Small intestine (tissue), 7 donors: Measurements from ENCODE around the gene NDUFAF2. TPM values are rescaled to one million over a fixed set of nuclear protein-coding genes. Genes with fewer than 3 reads are reported as not detected.
"Not testable (repeated sequence)": the region's sequence is repeated elsewhere in the genome, so short reads cannot be mapped to it uniquely, and the experiment has no call there.

Experiments used
- DNase-seq, 2 donors: peaks; one replicate each; pipeline versions ENCODE4 v3.0.0 to v3.0.0-alpha.2; 2013
- FAIRE-seq: peaks from 2 replicates; lab custom pipeline; 2012; peaks lifted over from hg19 to GRCh38; lab: Jason Lieb, UNC
- H3K27ac ChIP-seq, 3 donors: one replicate each; pipeline ENCODE4 v1.5.1; 2013; ENCODE audit warnings: low read length in 2 of 3, mild to moderate bottlenecking in 2 of 3, control low read depth in 1 of 3, inconsistent platforms in 1 of 3, low read depth in 1 of 3, moderate library complexity in 1 of 3
- H3K27me3 ChIP-seq, 3 donors: one replicate each; pipeline ENCODE4 v1.6.1; 2013; ENCODE audit warnings: low read length in 3 of 3, inconsistent platforms in 1 of 3; ENCODE audit not compliant: control insufficient read depth in 3 of 3, insufficient read depth in 3 of 3
- H3K36me3 ChIP-seq, 3 donors: one replicate each; pipeline ENCODE4 v1.6.1; 2013; ENCODE audit warnings: low read length in 3 of 3, inconsistent platforms in 1 of 3, low read depth in 1 of 3, mild to moderate bottlenecking in 1 of 3, moderate library complexity in 1 of 3; ENCODE audit not compliant: control insufficient read depth in 3 of 3, insufficient read depth in 2 of 3
- H3K4me1 ChIP-seq, 3 donors: one replicate each; pipeline ENCODE4 v1.6.1; 2013; ENCODE audit warnings: low read length in 2 of 3, inconsistent platforms in 1 of 3, low read depth in 1 of 3, mild to moderate bottlenecking in 1 of 3, moderate library complexity in 1 of 3; ENCODE audit not compliant: control insufficient read depth in 3 of 3, insufficient read depth in 2 of 3
- H3K4me3 ChIP-seq, 3 donors: one replicate each; pipeline ENCODE4 v1.5.1; 2013; ENCODE audit warnings: low read length in 3 of 3, control low read depth in 1 of 3, inconsistent platforms in 1 of 3, low read depth in 1 of 3, mild to moderate bottlenecking in 1 of 3, moderate library complexity in 1 of 3
- H3K9me3 ChIP-seq, 2 donors: one replicate each; pipeline ENCODE4 v1.6.1; 2013; ENCODE audit warnings: low read depth in 1 of 2, low read length in 1 of 2; ENCODE audit not compliant: control insufficient read depth in 2 of 2, insufficient read depth in 1 of 2
- WGBS, 3 donors: extraction: QIAGEN DNeasy Blood & Tissue Kit; methylation state at CpG; one replicate each; pipeline ENCODE4 v1.1.7; 2013; 5-methylcytosine and 5-hydroxymethylcytosine counted together
- polyA plus RNA-seq, 4 donors: library from polyadenylated mRNA; stranded (reverse) in 3 of 4; unstranded in 1 of 4; fragments of 200-250 nt in 3 of 4; fragments of 120-200 nt in 1 of 4; gene quantifications; one replicate each; pipeline versions ENCODE4 v1.2.1 to v1.2.3, GENCODE V29; 2013
- donor health status: healthy with polysubstance abuse.
- donor health status: control.
- donor health status: control.
- donor health status: Bipolar disorder and iron deficiency.
- donor health status: healthy.

The NDUFAF2 gene
- polyA plus RNA-seq, 4 donors = 27.6 to 60.3 (median 38.3) TPM

GRCh38 chr5:61085885-61086284 is 140.9 kb downstream of the NDUFAF2 start:
- FAIRE-seq (no peak), DNase-seq (no peak)
- Histone ChIP-seq H3K36me3 (peaks cover 0 to 2% (median 0%) of the 10 kb centered on the region in 3 donors), H3K4me1 (no peaks in the 10 kb centered on the region), H3K27me3 (no peaks in the 10 kb centered on the region), H3K9me3 (peaks cover 0 to 4% of the 10 kb centered on the region in 2 donors), H3K27ac (no peak overlapping the region), H3K4me3 (no peak overlapping the region)
- 95 to 97% (median 96%) methylated on average over 1 of the region's 1 CpG for WGBS, 3 donors

GRCh38 chr5:61087921-61088320 is 142.9 kb downstream of the NDUFAF2 start:
- peaks cover 0 to 2% (median 0%) of the 10 kb centered on the region in 3 donors for H3K36me3 ChIP-seq
- H3K4me1 ChIP-seq = no peaks in the 10 kb centered on the region
- no peak for DNase-seq
- 48 to 49% (median 48%) methylated on average over 2 of the region's 2 CpGs for WGBS, 3 donors
- H3K4me3 ChIP-seq = no peak overlapping the region
- H3K9me3 ChIP-seq = peaks cover 0 to 4% of the 10 kb centered on the region in 2 donors
- H3K27me3 ChIP-seq = no peaks in the 10 kb centered on the region
- no peak for FAIRE-seq
- no peak overlapping the region for H3K27ac ChIP-seq

GRCh38 chr5:61089351-61089750 is 144.3 kb downstream of the NDUFAF2 start:
- no peaks in the 10 kb centered on the region for H3K4me1 ChIP-seq
- H3K9me3 ChIP-seq = no peaks in the 10 kb centered on the region
- no peaks in the 10 kb centered on the region for H3K27me3 ChIP-seq
- no peak overlapping the region for H3K27ac ChIP-seq
- DNase-seq (no peak), FAIRE-seq (no peak)
- H3K36me3 ChIP-seq = no peaks in the 10 kb centered on the region
- WGBS, 3 donors = 62 to 82% (median 80%) methylated on average over 2 of the region's 2 CpGs
- H3K4me3 ChIP-seq = no peak overlapping the region

- not testable (repeated sequence) for H3K4me1 ChIP-seq, FAIRE-seq, H3K4me3 ChIP-seq, H3K9me3 ChIP-seq, H3K27me3 ChIP-seq, H3K27ac ChIP-seq, H3K36me3 ChIP-seq
- 73 to 89% (median 88%) methylated on average over 5 of the region's 5 CpGs for WGBS, 3 donors
- peak in 1 of 2 donors; percentile 18 for DNase-seq
Observed at GRCh38 chr5:61093046-61093771, 148.2 kb downstream of the NDUFAF2 start.

- Histone ChIP-seq H3K4me1 (no peaks in the 10 kb centered on the region), H3K27me3 (no peaks in the 10 kb centered on the region), H3K9me3 (no peaks in the 10 kb centered on the region), H3K27ac (no peak overlapping the region), H3K4me3 (no peak overlapping the region), H3K36me3 (no peaks in the 10 kb centered on the region)
- no peak for FAIRE-seq
- WGBS, 3 donors = 93 to 98% (median 95%) methylated on average over 2 of the region's 2 CpGs
- DNase-seq = no peak
Observed at GRCh38 chr5:61097465-61097864, 152.5 kb downstream of the NDUFAF2 start.

GRCh38 chr5:61098251-61098995 is 153.4 kb downstream of the NDUFAF2 start:
- no peak for FAIRE-seq
- Histone ChIP-seq H3K4me3 (no peak overlapping the region), H3K27me3 (no peaks in the 10 kb centered on the region), H3K27ac (no peak overlapping the region), H3K36me3 (no peaks in the 10 kb centered on the region), H3K9me3 (no peaks in the 10 kb centered on the region), H3K4me1 (no peaks in the 10 kb centered on the region)
- WGBS, 3 donors = 88 to 93% (median 91%) methylated on average over 1 of the region's 1 CpG
- DNase-seq = no peak

GRCh38 chr5:61100437-61100836 is 155.4 kb downstream of the NDUFAF2 start:
- Histone ChIP-seq H3K4me1 (no peaks in the 10 kb centered on the region), H3K27me3 (no peaks in the 10 kb centered on the region), H3K36me3 (no peaks in the 10 kb centered on the region), H3K9me3 (no peaks in the 10 kb centered on the region), H3K27ac (no peak overlapping the region), H3K4me3 (no peak overlapping the region)
- WGBS, 3 donors = 87 to 97% (median 90%) methylated on average over 4 of the region's 4 CpGs
- DNase-seq = no peak
- no peak for FAIRE-seq

- H3K36me3 ChIP-seq = no peaks in the 10 kb centered on the region
- peaks cover 0 to 5% of the 10 kb centered on the region in 2 donors for H3K9me3 ChIP-seq
- no peaks in the 10 kb centered on the region for H3K27me3 ChIP-seq
- FAIRE-seq (no peak), DNase-seq (no peak)
- no peaks in the 10 kb centered on the region for H3K4me1 ChIP-seq
- no peak overlapping the region for H3K27ac ChIP-seq
- 73 to 99% (median 80%) methylated on average over 1 of the region's 1 CpG for WGBS, 3 donors
- H3K4me3 ChIP-seq = no peak overlapping the region
Observed at GRCh38 chr5:61114441-61114840, 169.4 kb downstream of the NDUFAF2 start.
